ENCODE data around the gene ZNF433. TPM values are rescaled to one million over a fixed set of nuclear protein-coding genes. Genes with fewer than 3 reads are reported as not detected.
"Not testable (repeated sequence)": the region's sequence is repeated elsewhere in the genome, so short reads cannot be mapped to it uniquely, and the experiment has no call there.

Gene ZNF433
- total RNA-seq (2.0 TPM), polyA plus RNA-seq (6.3 TPM)
- long read RNA-seq, donor 1: 0 reads
- long read RNA-seq, donor 2, partial matches to known transcripts: 19 of 22 reads
- long read RNA-seq, donor 2, other reads (novel, unspliced or antisense): 0 of 22 reads
- long read RNA-seq, donor 3, partial matches to known transcripts: 0 of 12 reads
- long read RNA-seq, donor 3, other reads (novel, unspliced or antisense): 10 of 12 reads
- long read RNA-seq, donor 4: 0 reads
- long read RNA-seq, donor 5, partial matches to known transcripts: 0 of 2 reads
- long read RNA-seq, donor 5, other reads (novel, unspliced or antisense): 0 of 2 reads
- long read RNA-seq, donor 6, partial matches to known transcripts: 0 of 1 reads
- long read RNA-seq, donor 6, other reads (novel, unspliced or antisense): 0 of 1 reads
- long read RNA-seq, donor 7, partial matches to known transcripts: 0 of 2 reads
- long read RNA-seq, donor 7, other reads (novel, unspliced or antisense): 0 of 2 reads
- long read RNA-seq, donor 8: 0 reads
- long read RNA-seq, donor 9: 0 reads
- long read RNA-seq, donor 10, partial matches to known transcripts: 12 of 13 reads
- long read RNA-seq, donor 10, other reads (novel, unspliced or antisense): 0 of 13 reads

DNA sequence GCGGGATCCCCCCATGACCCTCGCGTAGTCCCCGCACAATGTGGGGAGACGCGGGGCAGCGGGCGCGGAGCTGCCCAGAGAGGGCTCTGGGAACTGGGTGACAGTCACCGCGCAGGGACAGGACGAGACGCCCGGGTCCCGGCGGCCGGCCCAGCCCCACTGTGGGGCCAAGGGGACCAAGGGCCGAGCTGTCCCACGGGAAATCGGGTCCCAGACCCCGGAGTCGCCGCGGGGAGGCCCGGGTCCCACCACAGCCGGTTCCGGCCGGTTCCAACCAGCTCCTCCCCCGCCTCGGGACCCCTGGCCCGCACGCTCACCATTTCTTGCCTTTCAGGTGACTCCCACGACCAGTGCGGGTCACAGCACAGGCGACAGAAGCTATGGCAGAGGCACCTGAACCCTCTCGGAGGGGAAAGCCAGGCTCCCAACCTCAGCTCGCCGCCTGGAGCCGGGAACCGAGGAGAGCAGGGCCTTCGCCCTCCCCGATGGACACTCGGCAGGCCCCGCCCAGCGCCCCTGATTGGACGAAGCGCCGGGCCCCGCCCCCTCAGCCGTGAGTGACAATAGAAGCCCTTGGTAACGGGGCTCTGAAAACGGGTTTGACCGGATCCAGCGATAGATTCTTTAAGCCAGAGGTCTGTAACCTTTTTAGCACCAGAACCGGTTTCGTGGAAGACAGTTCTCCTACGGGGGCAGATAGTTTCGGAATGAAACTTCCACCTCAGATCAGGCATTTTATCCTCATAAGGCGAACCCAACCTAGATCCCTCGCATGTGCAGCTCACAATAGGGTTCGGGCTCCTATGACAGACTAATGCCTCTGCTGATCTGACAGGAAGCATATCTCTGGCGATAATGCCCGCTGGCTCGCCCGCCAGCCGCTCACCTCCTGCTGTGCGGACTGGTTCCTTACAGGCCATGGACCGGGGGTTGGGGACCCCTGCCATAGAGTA is at the start of gene ZNF433:
Gene ZNF433 (minus strand): TSS at position 460 of the 953 bp plus-strand sequence. CDS start 140 bp downstream, at position 320.
- H3K4me1 ChIP-seq (ENCODE audit: control insufficient read depth in 2 of 2, insufficient read depth in 2 of 2, low read length in 2 of 2): peaks cover 4 to 10% of the 10 kb centered on the region in 2 donors
- peaks cover 0 to 16% of the 10 kb centered on the region in 2 donors for H3K27me3 ChIP-seq (ENCODE audit: control insufficient read depth in 2 of 2, insufficient read depth in 1 of 2, low read length in 1 of 2)
- peak; percentile 32 to 78 (median 48) for DNase-seq (ENCODE audit: low read depth in 6 of 9, low spot score in 9 of 9)
- peaks cover 0 to 2% of the 10 kb centered on the region in 2 donors for H3K36me3 ChIP-seq (ENCODE audit: control insufficient read depth in 2 of 2, insufficient read depth in 2 of 2, low read length in 1 of 2)
- peak within 1 kb of the TSS; percentile 17 to 64 for H3K27ac ChIP-seq (ENCODE audit: low read depth in 1 of 2, low read length in 1 of 2)
- H3K4me3 ChIP-seq (ENCODE audit: low read length in 2 of 2): peak within 1 kb of the TSS; percentile 54
- WGBS: 2% methylated on average over 68 of the region's 68 CpGs
- H3K9me3 ChIP-seq (ENCODE audit: control insufficient read depth in 2 of 2, insufficient read depth in 1 of 2, low read length in 1 of 2): peaks cover 0 to 4% of the 10 kb centered on the region in 2 donors

DNA sequence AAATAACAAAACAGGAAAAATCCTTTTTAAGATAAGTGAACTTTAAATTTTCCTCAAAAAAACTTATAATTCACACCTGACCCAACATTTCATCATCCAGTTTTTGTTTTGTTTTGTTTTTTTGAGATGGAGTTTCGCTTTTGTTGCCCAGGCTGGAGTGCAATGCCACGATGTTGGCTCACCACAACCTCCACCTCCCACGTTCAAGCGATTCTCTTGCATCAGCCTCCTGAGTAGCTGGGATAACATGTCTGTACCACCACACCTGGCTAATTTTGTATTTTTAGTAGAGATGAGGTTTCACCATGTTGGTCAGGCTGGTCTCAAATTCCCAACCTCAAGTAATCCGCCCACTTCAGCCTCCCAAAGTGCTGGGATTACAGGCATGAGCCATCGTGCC is 47.9 kb upstream of the ZNF433 start:
- not testable (repeated sequence) for H3K27me3 ChIP-seq (ENCODE audit: control insufficient read depth in 2 of 2, insufficient read depth in 1 of 2, low read length in 1 of 2); H3K4me1 ChIP-seq (ENCODE audit: control insufficient read depth in 2 of 2, insufficient read depth in 2 of 2, low read length in 2 of 2); H3K36me3 ChIP-seq (ENCODE audit: control insufficient read depth in 2 of 2, insufficient read depth in 2 of 2, low read length in 1 of 2); DNase-seq (ENCODE audit: low read depth in 6 of 9, low spot score in 9 of 9); H3K4me3 ChIP-seq (ENCODE audit: low read length in 2 of 2); H3K27ac ChIP-seq (ENCODE audit: low read depth in 1 of 2, low read length in 1 of 2)
- peaks cover 2 to 30% of the 10 kb centered on the region in 2 donors for H3K9me3 ChIP-seq (ENCODE audit: control insufficient read depth in 2 of 2, insufficient read depth in 1 of 2, low read length in 1 of 2)
- WGBS: 97% methylated on average over 6 of the region's 6 CpGs

DNA sequence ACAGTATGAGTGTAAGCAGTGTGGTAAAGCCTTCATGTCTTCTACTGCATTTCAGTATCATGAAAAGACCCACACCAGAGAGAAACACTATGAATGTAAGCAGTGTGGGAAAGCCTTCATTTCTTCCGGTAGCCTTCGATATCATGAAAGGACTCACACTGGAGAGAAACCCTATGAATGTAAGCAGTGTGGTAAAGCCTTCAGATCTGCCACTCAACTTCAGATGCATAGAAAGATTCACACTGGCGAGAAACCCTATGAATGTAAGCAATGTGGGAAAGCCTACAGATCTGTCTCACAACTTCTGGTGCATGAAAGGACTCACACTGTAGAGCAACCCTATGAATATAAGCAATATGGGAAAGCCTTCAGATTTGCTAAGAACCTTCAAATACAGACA is 41.9 kb upstream of the ZNF433 start:
- Histone ChIP-seq H3K27me3 (ENCODE audit: control insufficient read depth in 2 of 2, insufficient read depth in 1 of 2, low read length in 1 of 2) (no peaks in the 10 kb centered on the region), H3K27ac (ENCODE audit: low read depth in 1 of 2, low read length in 1 of 2) (no peak overlapping the region), H3K4me1 (ENCODE audit: control insufficient read depth in 2 of 2, insufficient read depth in 2 of 2, low read length in 2 of 2) (no peaks in the 10 kb centered on the region), H3K36me3 (ENCODE audit: control insufficient read depth in 2 of 2, insufficient read depth in 2 of 2, low read length in 1 of 2) (peaks cover 24 to 27% of the 10 kb centered on the region in 2 donors), H3K9me3 (ENCODE audit: control insufficient read depth in 2 of 2, insufficient read depth in 1 of 2, low read length in 1 of 2) (peaks cover 19 to 43% of the 10 kb centered on the region in 2 donors), H3K4me3 (ENCODE audit: low read length in 2 of 2) (no peak overlapping the region)
- WGBS: 84% methylated on average over 3 of the region's 3 CpGs
- no peak for DNase-seq (ENCODE audit: low read depth in 6 of 9, low spot score in 9 of 9)

DNA sequence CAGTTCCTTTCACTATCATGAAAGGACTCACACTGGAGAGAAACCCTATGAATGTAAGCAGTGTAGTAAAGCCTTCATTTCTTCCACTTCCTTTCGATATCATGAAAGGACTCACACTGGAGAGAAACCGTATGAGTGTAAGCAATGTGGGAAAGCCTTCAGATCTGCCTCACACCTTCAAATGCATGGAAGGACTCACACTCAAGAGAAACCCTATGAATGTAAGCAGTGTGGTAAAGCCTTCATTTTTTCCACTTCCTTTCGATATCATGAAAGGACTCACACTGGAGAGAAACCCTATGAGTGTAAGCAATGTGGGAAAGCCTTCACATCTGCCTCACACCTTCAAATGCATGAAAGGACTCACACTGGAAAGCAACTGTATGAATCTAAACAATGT is 40.9 kb upstream of the ZNF433 start:
- not testable (repeated sequence) for H3K27me3 ChIP-seq (ENCODE audit: control insufficient read depth in 2 of 2, insufficient read depth in 1 of 2, low read length in 1 of 2); H3K4me3 ChIP-seq (ENCODE audit: low read length in 2 of 2); H3K27ac ChIP-seq (ENCODE audit: low read depth in 1 of 2, low read length in 1 of 2); DNase-seq (ENCODE audit: low read depth in 6 of 9, low spot score in 9 of 9); H3K4me1 ChIP-seq (ENCODE audit: control insufficient read depth in 2 of 2, insufficient read depth in 2 of 2, low read length in 2 of 2)
- H3K36me3 ChIP-seq (ENCODE audit: control insufficient read depth in 2 of 2, insufficient read depth in 2 of 2, low read length in 1 of 2): peaks cover 24 to 27% of the 10 kb centered on the region in 2 donors
- H3K9me3 ChIP-seq (ENCODE audit: control insufficient read depth in 2 of 2, insufficient read depth in 1 of 2, low read length in 1 of 2): peaks cover 19 to 43% of the 10 kb centered on the region in 2 donors
- over 99% methylated on average over 3 of the region's 3 CpGs for WGBS

DNA sequence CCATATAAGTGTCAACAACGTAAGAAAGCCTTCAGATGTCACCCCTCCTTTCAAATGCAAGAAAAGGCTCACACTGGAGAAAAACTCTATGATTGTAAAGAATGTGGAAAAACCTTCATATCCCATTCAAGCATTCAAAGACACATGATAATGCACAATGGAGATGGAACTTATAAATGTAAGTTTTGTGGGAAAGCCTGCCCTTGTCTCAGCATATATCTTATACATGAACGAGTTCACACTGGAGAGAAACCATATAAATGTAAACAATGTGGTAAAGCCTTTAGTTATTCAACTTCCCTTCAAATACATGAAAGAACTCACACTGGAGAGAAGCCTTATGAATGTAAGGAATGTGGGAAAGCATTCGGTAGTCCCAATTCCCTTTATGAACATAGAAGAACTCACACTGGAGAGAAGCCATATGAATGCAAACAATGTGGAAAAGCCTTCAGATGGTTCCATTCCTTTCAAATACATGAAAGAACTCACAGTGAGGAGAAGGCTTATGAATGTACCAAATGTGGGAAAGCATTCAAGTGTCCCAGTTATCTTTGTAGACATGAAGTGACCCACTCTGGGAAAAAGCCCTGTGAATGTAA is 40.2 kb upstream of the ZNF433 start:
- H3K4me1 ChIP-seq (ENCODE audit: control insufficient read depth in 2 of 2, insufficient read depth in 2 of 2, low read length in 2 of 2): no peaks in the 10 kb centered on the region
- peaks cover 24 to 27% of the 10 kb centered on the region in 2 donors for H3K36me3 ChIP-seq (ENCODE audit: control insufficient read depth in 2 of 2, insufficient read depth in 2 of 2, low read length in 1 of 2)
- no peak overlapping the region for H3K4me3 ChIP-seq (ENCODE audit: low read length in 2 of 2)
- H3K27ac ChIP-seq (ENCODE audit: low read depth in 1 of 2, low read length in 1 of 2): no peak overlapping the region
- over 99% methylated on average over 3 of the region's 3 CpGs for WGBS
- peaks cover 19 to 41% of the 10 kb centered on the region in 2 donors for H3K9me3 ChIP-seq (ENCODE audit: control insufficient read depth in 2 of 2, insufficient read depth in 1 of 2, low read length in 1 of 2)
- DNase-seq (ENCODE audit: low read depth in 6 of 9, low spot score in 9 of 9): no peak
- no peaks in the 10 kb centered on the region for H3K27me3 ChIP-seq (ENCODE audit: control insufficient read depth in 2 of 2, insufficient read depth in 1 of 2, low read length in 1 of 2)

DNA sequence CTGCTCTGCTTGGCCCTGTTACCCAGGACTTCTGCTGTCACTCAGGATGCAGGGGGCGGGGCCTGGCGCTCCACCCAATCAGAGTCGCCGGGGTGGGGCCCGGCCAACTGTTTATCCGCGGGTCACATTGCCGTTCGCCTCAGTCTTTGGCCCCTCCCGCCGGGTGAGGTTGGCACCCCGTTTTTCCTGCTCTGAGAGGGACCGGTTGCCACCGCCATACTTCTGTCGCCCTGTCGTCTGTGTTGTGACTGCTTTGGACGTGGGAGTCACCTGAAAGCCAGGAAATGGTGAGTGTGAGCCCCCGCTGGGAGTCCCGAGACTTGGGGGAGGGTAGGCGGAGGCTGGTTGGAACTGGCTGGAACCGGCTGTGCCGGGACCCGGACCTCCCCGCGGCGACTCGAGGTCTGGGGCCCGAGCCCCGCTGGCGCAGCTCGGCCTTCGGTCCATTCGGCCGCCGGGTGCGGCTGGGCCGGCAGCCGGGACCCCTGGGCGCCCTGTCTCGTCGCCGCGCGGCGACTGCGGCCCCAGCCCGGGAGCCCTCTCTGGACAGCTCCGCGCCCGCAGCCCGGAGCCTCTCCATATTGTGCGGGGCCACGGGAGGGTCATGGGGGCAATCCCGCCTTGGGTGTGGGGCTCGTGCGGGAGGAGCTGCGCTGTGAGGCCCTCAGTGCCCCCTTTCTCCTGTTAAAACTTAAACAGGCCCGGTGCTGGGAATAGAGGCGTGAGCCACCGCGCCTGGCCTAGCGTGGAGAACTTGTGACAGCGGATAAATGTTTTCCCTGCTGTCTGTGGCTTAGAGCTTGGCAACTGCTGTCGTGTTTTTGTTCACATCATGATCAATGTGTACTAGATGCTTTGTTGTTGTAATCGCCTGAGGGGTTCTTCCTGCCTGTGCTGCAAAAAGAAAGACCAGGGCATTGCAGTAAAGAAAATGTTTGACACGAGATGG is 29.4 kb upstream of the ZNF433 start, which contains the start of gene ZNF844:
Gene ZNF844 (plus strand): TSS at position 142 of the 949 bp plus-strand sequence. CDS start 143 bp downstream, at position 285.
- 5% methylated on average over 66 of the region's 66 CpGs for WGBS
- no peaks in the 10 kb centered on the region for H3K36me3 ChIP-seq (ENCODE audit: control insufficient read depth in 2 of 2, insufficient read depth in 2 of 2, low read length in 1 of 2)
- peaks cover 3 to 34% of the 10 kb centered on the region in 2 donors for H3K9me3 ChIP-seq (ENCODE audit: control insufficient read depth in 2 of 2, insufficient read depth in 1 of 2, low read length in 1 of 2)
- peak within 1 kb of the TSS; percentile 70 to 86 for H3K4me3 ChIP-seq (ENCODE audit: low read length in 2 of 2)
- peaks cover 4% of the 10 kb centered on the region in 2 donors for H3K4me1 ChIP-seq (ENCODE audit: control insufficient read depth in 2 of 2, insufficient read depth in 2 of 2, low read length in 2 of 2)
- DNase-seq (ENCODE audit: low read depth in 6 of 9, low spot score in 9 of 9): peak in 8 of 9 donors; percentile 27 to 82 (median 64)
- peaks cover 0 to 6% of the 10 kb centered on the region in 2 donors for H3K27me3 ChIP-seq (ENCODE audit: control insufficient read depth in 2 of 2, insufficient read depth in 1 of 2, low read length in 1 of 2)
- H3K27ac ChIP-seq (ENCODE audit: low read depth in 1 of 2, low read length in 1 of 2): peak within 1 kb of the TSS; percentile 76 to 90

DNA sequence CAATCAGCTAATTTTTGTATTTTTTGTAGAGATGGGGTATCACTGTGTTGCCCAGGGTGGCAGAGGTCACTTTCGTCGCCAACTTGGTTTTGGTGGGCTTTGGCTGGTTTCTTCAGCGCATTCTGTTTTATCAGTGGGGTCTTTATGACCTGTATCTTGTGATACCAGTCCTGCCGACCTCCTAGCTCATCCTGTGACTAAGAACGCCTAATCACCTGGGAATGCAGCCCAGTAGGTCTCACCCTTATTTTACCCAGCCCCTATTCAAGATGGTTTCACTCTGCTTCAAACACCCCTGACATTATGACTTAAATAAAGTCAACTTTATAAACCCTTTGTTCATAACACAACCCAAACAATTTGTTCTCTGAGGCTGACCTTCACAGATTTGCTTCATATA is 20.3 kb upstream of the ZNF433 start:
- Histone ChIP-seq H3K27me3 (ENCODE audit: control insufficient read depth in 2 of 2, insufficient read depth in 1 of 2, low read length in 1 of 2) (peaks cover 3 to 34% of the 10 kb centered on the region in 2 donors), H3K27ac (ENCODE audit: low read depth in 1 of 2, low read length in 1 of 2) (no peak overlapping the region), H3K36me3 (ENCODE audit: control insufficient read depth in 2 of 2, insufficient read depth in 2 of 2, low read length in 1 of 2) (no peaks in the 10 kb centered on the region), H3K9me3 (ENCODE audit: control insufficient read depth in 2 of 2, insufficient read depth in 1 of 2, low read length in 1 of 2) (no peaks in the 10 kb centered on the region), H3K4me3 (ENCODE audit: low read length in 2 of 2) (no peak overlapping the region), H3K4me1 (ENCODE audit: control insufficient read depth in 2 of 2, insufficient read depth in 2 of 2, low read length in 2 of 2) (peaks cover 12 to 21% of the 10 kb centered on the region in 2 donors)
- 93% methylated on average over 5 of the region's 5 CpGs for WGBS
- no peak for DNase-seq (ENCODE audit: low read depth in 6 of 9, low spot score in 9 of 9)

Data from thymus (tissue), 14 donors.